Heart left ventricle (tissue), 16 donors: Measurements from ENCODE around the gene SH3BP5L. TPM values are rescaled to one million over a fixed set of nuclear protein-coding genes. Genes with fewer than 3 reads are reported as not detected.

Source experiments
- ATAC-seq, 4 donors: fragments of 200-7000 bp; cut with Tn5 transposase; one replicate each; pipeline ENCODE4 v1.9.1; 2020 to 2022; ENCODE audit warnings: moderate library complexity in 4 of 4, mild to moderate bottlenecking in 3 of 4, moderate number of reproducible peaks in 1 of 4
- DNase-seq, 5 donors: peaks; one replicate each; pipeline ENCODE4 v3.0.0-alpha.2; 2020
- H3K27ac ChIP-seq, 12 donors: fragments of 200-600 bp; sonication (generic) in 4 of 12; one replicate each; pipeline versions ENCODE4 v1.5.0 to v1.8.0; 2016 to 2022; ENCODE audit warnings: mild to moderate bottlenecking in 2 of 12
- H3K27me3 ChIP-seq, 9 donors: fragments of 200-600 bp; sonication (generic) in 2 of 9; one replicate each; pipeline versions ENCODE4 v1.5.1 to v1.8.0; 2016 to 2022; ENCODE audit warnings: mild to moderate bottlenecking in 3 of 9
- H3K36me3 ChIP-seq, 9 donors: fragments of 200-600 bp; sonication (generic) in 2 of 9; one replicate each; pipeline versions ENCODE4 v1.5.0 to v1.8.0; 2018 to 2022; ENCODE audit warnings: mild to moderate bottlenecking in 2 of 9
- H3K4me1 ChIP-seq, 12 donors: fragments of 200-600 bp; sonication (generic) in 4 of 12; one replicate each; pipeline versions ENCODE4 v1.5.0 to v1.8.0; 2016 to 2022; ENCODE audit warnings: mild to moderate bottlenecking in 3 of 12
- H3K4me3 ChIP-seq, 12 donors: fragments of 200-600 bp; sonication (generic) in 4 of 12; one replicate each; pipeline versions ENCODE4 v1.5.0 to v1.8.0; 2017 to 2022; ENCODE audit warnings: mild to moderate bottlenecking in 9 of 12, moderate library complexity in 4 of 12
- H3K9me3 ChIP-seq, 12 donors: fragments of 200-600 bp; sonication (generic) in 4 of 12; one replicate each; pipeline versions ENCODE4 v1.5.0 to v1.8.0; 2016 to 2022; ENCODE audit warnings: mild to moderate bottlenecking in 1 of 12
- POLR2A ChIP-seq, 2 donors: fragments of 450-650 bp; IDR thresholded peaks; one replicate each; pipeline ENCODE4 v1.6.1; 2017; ENCODE audit warnings: antibody characterized with exemption in 2 of 2, mild to moderate bottlenecking in 2 of 2, moderate library complexity in 2 of 2
- WGBS, 4 donors: extraction: QIAGEN DNeasy Blood & Tissue Kit in 2 of 4; methylation state at CpG; one replicate each; pipeline versions ENCODE4 v1.1.5 to v1.1.7; 2013 to 2018; 5-methylcytosine and 5-hydroxymethylcytosine counted together
- intact Hi-C, 10 donors: fragments of 100-400 bp; cut with DNase I; formaldehyde crosslinking; loops; one replicate each; pipeline versions ENCODE4 v1.11.1 to v1.14.2; 2022
- polyA plus RNA-seq, 2 donors: library from polyadenylated mRNA; stranded (reverse); fragments of 200-250 nt; gene quantifications; one replicate each; pipeline ENCODE4 v1.2.3, GENCODE V29; 2013
- total RNA-seq, 9 donors: library from RNA; depleted of rRNA in 2 of 9; stranded (reverse); fragments of >200 nt in 2 of 9; fragmentation: NEBNext Ultra II Directional in 3 of 9; extraction: Animal tissue kit (Norgen Biotek cat#: 25700) in 3 of 9; gene quantifications; one replicate each; pipeline versions ENCODE4 v1.1.0 to v1.2.4, GENCODE V29; 2016 to 2023
- TF ChIP-seq, protein P1 (sequence below), 12 donors: fragments of 200-600 bp; sonication (generic) in 4 of 12; IDR thresholded peaks; one replicate each; pipeline versions ENCODE4 v1.5.0 to v1.8.0; 2018 to 2022; ENCODE audit warnings: antibody characterized with exemption in 12 of 12, mild to moderate bottlenecking in 5 of 12
- donor health status: ischemic (EF 13 %, LVEDD 7.1; RV severe dilation, severe dysfunction).
- donor health status: healthy with polysubstance abuse.
- donor health status: DM: no; HTN: yes; CAD: no.
- donor health status: DM: no; HTN: no; CAD: no.
- donor health status: ischemic (EF 25% LVEDD 6.9; RV normal size, moderate dysfunction).
- donor health status: ischemic (EF 25% LVEDD 5.7; RV mildly dilated, moderate dysfunction).
- donor health status: healthy.
- donor health status: DM: yes; HTN: yes; CAD: no.
- donor health status: ischemic (EF 35%, LVEDD 5.7; RV mildly dilated, moderate dysfunction).
- donor health status: nonischemic (EF 11% LVEDD 7.7; RV severe dilation, severe dysfunction).
- donor health status: DM: yes; HTN: yes; CAD: no.
- donor health status: PGD.
- donor health status: ischemic (EF 29% LVEDD 5.4; RV normal size, mild dysfunction).
- donor health status: nonischemic (EF 23%, LVEDD 6.1; RV moderate dilation, normal function).

SH3BP5L gene
- total and polyA plus RNA-seq, 11 donors = 15.8 to 51.1 (median 19.3) TPM

DNA sequence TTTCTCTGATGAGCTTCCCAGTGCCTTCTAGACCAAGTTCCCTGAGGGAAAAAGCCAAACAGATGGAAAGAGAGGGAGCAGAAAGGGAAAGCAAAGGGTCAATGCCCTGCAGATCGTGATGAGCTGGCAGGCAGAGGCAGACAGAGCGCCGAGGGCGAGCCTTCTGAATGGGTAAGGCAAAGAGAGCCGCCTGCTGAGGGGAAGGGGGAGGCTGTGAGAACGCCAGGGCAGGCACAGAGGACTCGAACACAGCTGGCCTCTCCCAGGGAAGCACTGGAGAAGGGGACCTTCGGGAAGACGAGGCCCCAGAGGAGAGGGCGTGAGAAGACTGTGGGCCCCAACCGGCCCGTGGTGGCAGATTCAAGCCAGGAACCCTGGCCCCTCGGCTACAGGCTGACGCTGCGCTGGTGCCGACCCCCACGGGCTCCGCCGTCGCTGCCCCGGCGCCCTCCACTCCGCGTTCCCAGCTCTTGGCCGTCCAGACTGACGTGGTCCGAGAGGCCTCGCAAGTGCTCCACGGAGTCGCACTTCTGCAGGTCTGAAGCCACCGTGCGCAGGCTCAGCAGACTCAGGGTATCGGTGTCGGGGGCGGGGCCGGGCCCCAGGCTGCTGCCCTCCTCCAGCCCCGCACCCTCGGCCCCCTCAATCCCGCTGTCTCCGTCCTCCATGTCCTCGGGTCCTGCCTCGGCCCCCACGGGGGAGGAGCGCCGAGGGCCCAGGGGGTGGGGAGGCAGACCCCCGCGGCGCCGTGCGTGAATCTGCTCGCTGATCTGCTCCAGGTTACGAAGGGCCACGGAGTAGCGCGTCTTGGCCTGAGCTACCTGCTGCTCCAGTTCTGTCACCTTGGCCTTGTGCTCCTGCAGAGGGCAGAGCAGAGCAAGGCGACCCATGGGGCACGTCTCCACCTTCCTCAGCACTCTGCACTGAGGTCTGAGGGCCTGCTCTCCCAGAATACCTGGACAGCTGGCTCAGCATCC is 13.9 kb downstream of the SH3BP5L start:
- TF ChIP-seq POLR2A (IDR thresholded peaks at IDR 0.05) = no peak
- TF ChIP-seq, protein P1, sequence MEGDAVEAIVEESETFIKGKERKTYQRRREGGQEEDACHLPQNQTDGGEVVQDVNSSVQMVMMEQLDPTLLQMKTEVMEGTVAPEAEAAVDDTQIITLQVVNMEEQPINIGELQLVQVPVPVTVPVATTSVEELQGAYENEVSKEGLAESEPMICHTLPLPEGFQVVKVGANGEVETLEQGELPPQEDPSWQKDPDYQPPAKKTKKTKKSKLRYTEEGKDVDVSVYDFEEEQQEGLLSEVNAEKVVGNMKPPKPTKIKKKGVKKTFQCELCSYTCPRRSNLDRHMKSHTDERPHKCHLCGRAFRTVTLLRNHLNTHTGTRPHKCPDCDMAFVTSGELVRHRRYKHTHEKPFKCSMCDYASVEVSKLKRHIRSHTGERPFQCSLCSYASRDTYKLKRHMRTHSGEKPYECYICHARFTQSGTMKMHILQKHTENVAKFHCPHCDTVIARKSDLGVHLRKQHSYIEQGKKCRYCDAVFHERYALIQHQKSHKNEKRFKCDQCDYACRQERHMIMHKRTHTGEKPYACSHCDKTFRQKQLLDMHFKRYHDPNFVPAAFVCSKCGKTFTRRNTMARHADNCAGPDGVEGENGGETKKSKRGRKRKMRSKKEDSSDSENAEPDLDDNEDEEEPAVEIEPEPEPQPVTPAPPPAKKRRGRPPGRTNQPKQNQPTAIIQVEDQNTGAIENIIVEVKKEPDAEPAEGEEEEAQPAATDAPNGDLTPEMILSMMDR (IDR thresholded peaks at IDR 0.05) = no peak
- H3K36me3 ChIP-seq = peaks cover 0 to 58% (median 52%) of the 10 kb centered on the region in 9 donors
- peak in 1 of 4 donors; percentile 16 for ATAC-seq

DNA sequence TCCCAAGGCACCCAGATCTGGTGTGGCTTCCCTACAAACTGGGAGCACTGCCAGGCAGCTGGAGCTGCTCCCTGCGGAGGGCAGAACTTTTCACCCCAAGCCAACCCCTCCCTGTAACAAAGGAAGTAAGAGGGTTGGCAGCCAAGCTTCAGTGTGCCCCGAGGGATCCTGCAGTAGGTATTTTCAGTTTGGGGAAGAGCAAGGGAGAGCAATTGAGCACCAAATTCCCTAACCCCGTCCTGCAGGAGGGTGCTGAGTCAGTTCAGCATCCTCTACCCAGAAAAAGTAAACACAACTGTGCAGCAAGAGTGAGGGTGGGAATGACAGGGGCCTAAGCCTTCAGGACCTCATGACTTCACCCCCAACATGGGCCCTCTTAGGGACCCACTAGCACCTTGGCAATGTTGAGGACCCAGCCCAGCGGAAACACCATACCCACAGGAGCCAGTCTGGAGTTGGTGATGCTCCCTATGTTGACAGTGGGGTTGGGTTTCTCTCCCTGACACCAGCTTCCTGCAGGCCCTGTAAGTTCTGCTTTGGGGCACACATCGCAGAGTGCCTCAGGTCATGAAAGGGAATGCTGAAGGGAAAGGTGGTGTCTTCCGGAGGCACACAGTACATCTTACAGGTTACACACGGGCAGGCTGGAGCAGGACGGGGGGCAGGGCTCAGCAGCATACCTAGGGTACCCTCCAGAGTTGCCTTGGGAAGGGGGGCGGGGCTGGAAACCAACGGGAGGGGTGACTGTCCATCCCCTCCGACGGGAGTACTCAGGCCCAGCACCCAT is 14.8 kb downstream of the SH3BP5L start:
- peaks cover 0 to 34% (median 17%) of the 10 kb centered on the region in 12 donors for H3K4me1 ChIP-seq
- H3K36me3 ChIP-seq = peaks cover 0 to 50% (median 43%) of the 10 kb centered on the region in 9 donors
- TF ChIP-seq, protein P1 (IDR thresholded peaks at IDR 0.05) = no peak
- TF ChIP-seq POLR2A (IDR thresholded peaks at IDR 0.05) = no peak
- DNase-seq (peak in 3 of 5 donors; percentile 53 to 80 (median 71)), ATAC-seq (peak; percentile 25 to 66 (median 39))
- no peaks in the 10 kb centered on the region for H3K27me3 ChIP-seq
- no peaks in the 10 kb centered on the region for H3K9me3 ChIP-seq
- peak overlapping the region in 2 of 12 donors; percentile 8 to 18 for H3K27ac ChIP-seq
- WGBS, 4 donors = 51 to 65% (median 53%) methylated on average over 10 to 12 of the region's 12 CpGs
- intact Hi-C loops = no loop called here
- no peak overlapping the region for H3K4me3 ChIP-seq

More for the DNA sequence above, 13.9 kb downstream of the SH3BP5L start:
- Histone ChIP-seq H3K27ac (peak overlapping the region in 1 of 12 donors; percentile 18), H3K4me1 (peaks cover 0 to 34% (median 16%) of the 10 kb centered on the region in 12 donors), H3K27me3 (no peaks in the 10 kb centered on the region), H3K4me3 (no peak overlapping the region), H3K9me3 (no peaks in the 10 kb centered on the region)
- WGBS, 4 donors = 85 to 88% (median 87%) methylated on average over 19 to 57 of the region's 57 CpGs
- DNase-seq = no peak
- intact Hi-C loops = no loop called here

DNA sequence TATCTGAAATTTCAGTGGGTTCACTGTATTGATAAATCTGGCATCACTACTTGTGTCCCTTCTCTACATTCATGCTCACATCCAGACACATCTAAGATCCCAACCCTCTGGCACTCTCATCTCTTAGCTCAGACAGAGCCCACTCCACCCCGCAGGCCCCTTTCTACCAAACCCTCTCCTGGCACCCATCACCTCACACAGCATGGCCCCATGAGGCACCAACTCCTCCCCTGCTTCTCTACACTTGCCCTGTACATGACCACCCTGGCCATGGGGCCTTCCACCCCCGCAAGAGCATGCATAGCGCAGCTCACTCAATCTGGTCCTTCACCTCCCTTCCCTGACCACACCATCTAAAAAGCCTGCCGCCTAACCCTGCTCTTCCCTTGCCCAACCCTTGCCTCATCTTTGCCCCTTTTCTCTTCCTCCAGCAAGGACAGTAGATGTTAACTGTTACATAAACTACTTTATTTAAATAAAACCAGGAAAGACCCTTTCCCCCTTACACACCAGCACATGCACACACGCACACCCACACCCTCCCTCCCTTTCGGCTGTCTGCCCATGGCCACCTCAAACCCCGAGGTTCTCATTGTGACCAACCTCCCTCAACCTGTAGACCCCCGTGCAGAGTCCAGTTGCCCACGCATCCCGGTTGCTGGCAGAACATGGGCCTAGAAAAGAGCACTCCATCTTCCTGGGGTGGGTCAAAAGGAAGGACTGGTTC is 15.6 kb downstream of the SH3BP5L start:
- Histone ChIP-seq H3K27me3 (no peaks in the 10 kb centered on the region), H3K4me3 (no peak overlapping the region), H3K9me3 (no peaks in the 10 kb centered on the region), H3K4me1 (peaks cover 0 to 42% (median 19%) of the 10 kb centered on the region in 12 donors), H3K36me3 (peaks cover 0 to 42% (median 36%) of the 10 kb centered on the region in 9 donors), H3K27ac (peak overlapping the region in 1 of 12 donors; percentile 8)
- DNase-seq (no peak), ATAC-seq (no peak)
- TF ChIP-seq, protein P1 (IDR thresholded peaks at IDR 0.05) = no peak
- no peak for TF ChIP-seq POLR2A (IDR thresholded peaks at IDR 0.05)
- WGBS, 4 donors = 71 to 83% (median 76%) methylated on average over 10 of the region's 10 CpGs
- intact Hi-C loops = loop anchor here in 4 of 10 donors (5.0 kb wide), 5 partner anchors 108 to 1418 kb away; partner anchors contain the start of genes OR14I1 (in 1 of the 4) and OR2T1 (in 1 of the 4)
